ENCODE data around the gene CFAP74.

The CFAP74 gene

DNA sequence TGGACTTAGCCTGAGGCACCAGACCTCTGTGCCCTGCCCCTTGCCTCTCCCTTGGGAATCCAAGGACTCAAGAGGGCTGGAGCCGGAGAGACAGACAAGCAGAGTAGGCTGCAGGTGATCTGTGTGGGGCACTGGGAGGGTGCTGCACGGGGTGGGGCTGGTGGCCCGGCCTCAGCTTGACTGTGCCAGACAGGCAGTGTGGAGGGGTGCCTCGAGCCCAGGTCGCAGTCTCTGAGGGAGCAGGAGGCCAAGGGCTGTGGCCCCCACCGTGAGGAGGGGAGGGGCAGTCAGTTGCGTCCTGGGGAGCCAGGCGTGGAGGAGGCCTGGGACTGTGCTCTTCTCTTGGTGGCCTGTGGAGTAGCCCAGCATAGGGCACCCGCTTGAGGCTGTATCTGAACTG lies 19.6 kb upstream of the CFAP74 start:
- H3K14ac ChIP-seq (ENCODE audit: low read length): no peak overlapping the region
- H3K4ac ChIP-seq (ENCODE audit: low read depth, low read length): no peak overlapping the region
- no peak overlapping the region for H4K91ac ChIP-seq (ENCODE audit: low read depth, low read length)
- no peak overlapping the region for H2BK5ac ChIP-seq (ENCODE audit: low read depth, low read length, poor library complexity)
- peaks cover 1% of the 10 kb centered on the region for H3K9me3 ChIP-seq (ENCODE audit: insufficient read depth, low read depth, low read length)
- no peak overlapping the region for H3K27ac ChIP-seq (ENCODE audit: low read depth, low read length)
- H3K79me2 ChIP-seq (ENCODE audit: control insufficient read depth, insufficient read depth, low read length, poor library complexity): no peaks in the 10 kb centered on the region
- peaks cover 25% of the 10 kb centered on the region for H3K27me3 ChIP-seq (ENCODE audit: insufficient read depth, low read length)
- H2AFZ ChIP-seq (ENCODE audit: insufficient read depth, low read length, poor library complexity): no peak overlapping the region
- no peak overlapping the region for H3K4me2 ChIP-seq (ENCODE audit: low read length)
- no peak overlapping the region for H4K8ac ChIP-seq (ENCODE audit: low read depth, low read length)
- no peak overlapping the region for H2AK5ac ChIP-seq (ENCODE audit: low read length)
- no peaks in the 10 kb centered on the region for H3K4me1 ChIP-seq (ENCODE audit: control insufficient read depth in 1 of 2, insufficient read depth in 2 of 2, low read length in 2 of 2)
- no peaks in the 10 kb centered on the region for H3K79me1 ChIP-seq (ENCODE audit: low read length)
- no peak overlapping the region for H3K4me3 ChIP-seq (ENCODE audit: low read depth, low read length)
- H3K36me3 ChIP-seq (ENCODE audit: control insufficient read depth in 1 of 2, insufficient read depth in 2 of 2, low read length in 2 of 2): no peaks in the 10 kb centered on the region
- H3K9ac ChIP-seq (ENCODE audit: low read length): no peak overlapping the region
- H3K23ac ChIP-seq (ENCODE audit: low read length): no peak overlapping the region
- DNase-seq: no peak
- no peak overlapping the region for H3K18ac ChIP-seq (ENCODE audit: low read length)
- no peak overlapping the region for H2BK120ac ChIP-seq (ENCODE audit: insufficient read depth, low read length, poor library complexity)
- no CpG with 5 or more reads among the region's 9 CpGs for WGBS (ENCODE audit: extremely low coverage, insufficient coverage, insufficient read length)
- no peak overlapping the region for H4K12ac ChIP-seq (ENCODE audit: low read depth, low read length)
- no peak overlapping the region for H2BK12ac ChIP-seq (ENCODE audit: low read length)

DNA sequence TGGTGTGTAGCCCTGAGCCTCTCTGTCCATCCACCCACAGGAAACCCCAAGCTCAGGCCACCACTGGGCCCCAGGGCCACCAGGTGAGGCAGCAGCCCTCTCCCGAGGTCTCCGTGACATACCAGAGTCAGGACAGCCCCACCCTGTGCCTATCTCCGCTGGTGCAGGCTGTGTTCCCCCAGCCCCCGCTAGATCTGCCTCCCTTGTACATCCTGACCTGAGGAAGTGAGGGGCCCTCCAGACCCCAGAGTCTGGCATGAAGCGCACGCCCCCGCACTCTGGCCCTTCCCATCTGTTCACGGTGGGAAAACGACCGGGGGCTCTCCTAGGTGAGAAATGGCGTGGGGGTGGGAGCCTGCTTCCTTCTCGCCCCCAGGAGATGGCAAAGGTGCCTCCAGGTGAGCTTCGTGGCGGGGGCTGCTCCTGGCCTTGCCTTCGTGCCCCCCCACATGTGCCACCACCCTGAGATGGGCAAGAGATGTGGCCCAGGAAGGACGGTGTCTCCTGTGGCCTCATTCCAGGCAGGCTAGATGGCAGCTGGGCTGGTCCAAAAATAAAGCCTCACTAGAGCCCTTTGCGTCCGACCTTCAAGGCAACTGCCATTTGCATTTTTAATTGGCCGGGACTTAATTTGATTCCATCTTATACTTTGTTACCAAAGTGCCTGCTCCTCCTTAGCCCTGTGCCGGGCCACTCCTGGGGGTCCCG lies 18.6 kb upstream of the CFAP74 start:
- Histone ChIP-seq H2BK12ac (ENCODE audit: low read length) (no peak overlapping the region), H2BK5ac (ENCODE audit: low read depth, low read length, poor library complexity) (no peak overlapping the region), H3K9me3 (ENCODE audit: insufficient read depth, low read depth, low read length) (no peaks in the 10 kb centered on the region), H4K12ac (ENCODE audit: low read depth, low read length) (no peak overlapping the region), H3K27me3 (ENCODE audit: insufficient read depth, low read length) (peaks cover 28% of the 10 kb centered on the region), H3K79me1 (ENCODE audit: low read length) (no peaks in the 10 kb centered on the region), H2BK120ac (ENCODE audit: insufficient read depth, low read length, poor library complexity) (no peak overlapping the region), H3K36me3 (ENCODE audit: control insufficient read depth in 1 of 2, insufficient read depth in 2 of 2, low read length in 2 of 2) (no peaks in the 10 kb centered on the region), H2AK5ac (ENCODE audit: low read length) (no peak overlapping the region), H3K27ac (ENCODE audit: low read depth, low read length) (no peak overlapping the region), H3K14ac (ENCODE audit: low read length) (no peak overlapping the region), H3K79me2 (ENCODE audit: control insufficient read depth, insufficient read depth, low read length, poor library complexity) (no peaks in the 10 kb centered on the region), H3K4me2 (ENCODE audit: low read length) (no peak overlapping the region), H3K9ac (ENCODE audit: low read length) (no peak overlapping the region), H3K4me3 (ENCODE audit: low read depth, low read length) (no peak overlapping the region), H4K8ac (ENCODE audit: low read depth, low read length) (no peak overlapping the region), H3K4ac (ENCODE audit: low read depth, low read length) (no peak overlapping the region), H4K91ac (ENCODE audit: low read depth, low read length) (no peak overlapping the region), H3K23ac (ENCODE audit: low read length) (no peak overlapping the region), H2AFZ (ENCODE audit: insufficient read depth, low read length, poor library complexity) (no peak overlapping the region), H3K18ac (ENCODE audit: low read length) (no peak overlapping the region), H3K4me1 (ENCODE audit: control insufficient read depth in 1 of 2, insufficient read depth in 2 of 2, low read length in 2 of 2) (no peaks in the 10 kb centered on the region)
- no peak for DNase-seq
- WGBS (ENCODE audit: extremely low coverage, insufficient coverage, insufficient read length): no CpG with 5 or more reads among the region's 21 CpGs

DNA sequence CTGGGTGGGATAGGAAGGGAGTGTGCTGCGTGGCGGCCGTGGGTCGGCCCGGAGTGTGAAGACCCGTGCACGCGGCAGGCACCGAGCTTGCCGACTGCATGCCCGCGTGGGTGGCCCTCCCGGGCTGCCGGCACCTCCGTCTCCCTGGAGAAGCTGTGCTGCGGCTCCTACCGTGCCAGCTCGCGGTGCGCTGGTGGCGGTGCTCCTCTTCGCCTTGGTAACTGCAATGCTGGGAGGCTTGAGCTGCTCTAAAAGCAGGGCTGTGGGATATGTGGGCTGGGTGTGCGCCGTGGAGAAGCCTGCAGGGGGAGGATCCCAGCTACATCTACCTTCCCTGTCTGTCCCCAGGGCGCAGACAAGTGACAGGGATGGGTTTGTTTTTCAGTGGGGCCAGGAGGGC lies 18.0 kb upstream of the CFAP74 start:
- Histone ChIP-seq H4K12ac (ENCODE audit: low read depth, low read length) (no peak overlapping the region), H3K14ac (ENCODE audit: low read length) (no peak overlapping the region), H3K27me3 (ENCODE audit: insufficient read depth, low read length) (peaks cover 28% of the 10 kb centered on the region), H3K4me1 (ENCODE audit: control insufficient read depth in 1 of 2, insufficient read depth in 2 of 2, low read length in 2 of 2) (no peaks in the 10 kb centered on the region), H2BK12ac (ENCODE audit: low read length) (no peak overlapping the region), H3K4me2 (ENCODE audit: low read length) (no peak overlapping the region), H4K91ac (ENCODE audit: low read depth, low read length) (no peak overlapping the region), H4K8ac (ENCODE audit: low read depth, low read length) (no peak overlapping the region), H2AFZ (ENCODE audit: insufficient read depth, low read length, poor library complexity) (no peak overlapping the region), H3K27ac (ENCODE audit: low read depth, low read length) (no peak overlapping the region), H2AK5ac (ENCODE audit: low read length) (no peak overlapping the region), H2BK120ac (ENCODE audit: insufficient read depth, low read length, poor library complexity) (no peak overlapping the region), H2BK5ac (ENCODE audit: low read depth, low read length, poor library complexity) (no peak overlapping the region), H3K4me3 (ENCODE audit: low read depth, low read length) (no peak overlapping the region), H3K23ac (ENCODE audit: low read length) (no peak overlapping the region), H3K36me3 (ENCODE audit: control insufficient read depth in 1 of 2, insufficient read depth in 2 of 2, low read length in 2 of 2) (no peaks in the 10 kb centered on the region), H3K9ac (ENCODE audit: low read length) (no peak overlapping the region), H3K9me3 (ENCODE audit: insufficient read depth, low read depth, low read length) (no peaks in the 10 kb centered on the region), H3K79me1 (ENCODE audit: low read length) (no peaks in the 10 kb centered on the region), H3K18ac (ENCODE audit: low read length) (no peak overlapping the region), H3K4ac (ENCODE audit: low read depth, low read length) (no peak overlapping the region), H3K79me2 (ENCODE audit: control insufficient read depth, insufficient read depth, low read length, poor library complexity) (no peaks in the 10 kb centered on the region)
- DNase-seq: peak in 1 of 2 donors; percentile 13
- WGBS (ENCODE audit: extremely low coverage, insufficient coverage, insufficient read length): no CpG with 5 or more reads among the region's 25 CpGs

DNA sequence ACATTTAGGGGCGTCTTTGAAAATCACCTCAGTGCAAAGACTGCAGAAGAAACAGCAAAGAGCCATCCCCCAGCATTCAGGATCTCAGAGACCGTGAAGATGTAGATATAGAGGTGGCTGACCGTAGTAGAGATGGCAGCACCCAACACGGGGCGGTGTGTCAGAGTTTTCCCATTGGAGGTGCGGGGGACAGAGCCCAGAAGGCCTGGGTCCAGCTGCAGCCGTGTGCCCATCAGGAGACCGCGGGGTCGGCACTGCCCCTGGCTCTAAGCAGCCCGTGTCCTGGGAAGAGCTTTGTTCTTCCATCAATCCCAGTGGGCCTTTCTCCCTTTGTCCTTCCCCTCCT lies 16.7 kb upstream of the CFAP74 start:
- WGBS (ENCODE audit: extremely low coverage, insufficient coverage, insufficient read length): no CpG with 5 or more reads among the region's 11 CpGs

More for the DNA sequence above, 16.7 kb upstream of the CFAP74 start:
- peaks cover 28% of the 10 kb centered on the region for H3K27me3 ChIP-seq (ENCODE audit: insufficient read depth, low read length)
- H2BK5ac ChIP-seq (ENCODE audit: low read depth, low read length, poor library complexity): no peak overlapping the region
- H3K4me1 ChIP-seq (ENCODE audit: control insufficient read depth in 1 of 2, insufficient read depth in 2 of 2, low read length in 2 of 2): no peaks in the 10 kb centered on the region
- H4K12ac ChIP-seq (ENCODE audit: low read depth, low read length): no peak overlapping the region
- H3K36me3 ChIP-seq (ENCODE audit: control insufficient read depth in 1 of 2, insufficient read depth in 2 of 2, low read length in 2 of 2): no peaks in the 10 kb centered on the region
- no peaks in the 10 kb centered on the region for H3K9me3 ChIP-seq (ENCODE audit: insufficient read depth, low read depth, low read length)
- no peak overlapping the region for H2BK120ac ChIP-seq (ENCODE audit: insufficient read depth, low read length, poor library complexity)
- no peak overlapping the region for H3K4me3 ChIP-seq (ENCODE audit: low read depth, low read length)
- no peak overlapping the region for H3K18ac ChIP-seq (ENCODE audit: low read length)
- no peak overlapping the region for H2AK5ac ChIP-seq (ENCODE audit: low read length)
- no peak overlapping the region for H4K8ac ChIP-seq (ENCODE audit: low read depth, low read length)
- no peak overlapping the region for H3K27ac ChIP-seq (ENCODE audit: low read depth, low read length)
- no peak overlapping the region for H3K9ac ChIP-seq (ENCODE audit: low read length)
- H3K23ac ChIP-seq (ENCODE audit: low read length): no peak overlapping the region
- H3K4ac ChIP-seq (ENCODE audit: low read depth, low read length): no peak overlapping the region
- H2AFZ ChIP-seq (ENCODE audit: insufficient read depth, low read length, poor library complexity): no peak overlapping the region
- no peak overlapping the region for H3K4me2 ChIP-seq (ENCODE audit: low read length)
- H3K79me1 ChIP-seq (ENCODE audit: low read length): no peaks in the 10 kb centered on the region
- H3K79me2 ChIP-seq (ENCODE audit: control insufficient read depth, insufficient read depth, low read length, poor library complexity): no peaks in the 10 kb centered on the region
- DNase-seq: no peak
- no peak overlapping the region for H2BK12ac ChIP-seq (ENCODE audit: low read length)
- no peak overlapping the region for H4K91ac ChIP-seq (ENCODE audit: low read depth, low read length)
- no peak overlapping the region for H3K14ac ChIP-seq (ENCODE audit: low read length)

All from trophoblast cell (in vitro differentiated cells and primary cell).